ENCODE results near the gene SLC25A51.

Gene SLC25A51

GRCh38 chr9:37923118-37923795, 19.3 kb upstream of the SLC25A51 start:
- TF ChIP-seq TCF4 (CRISPR knock-in tag; IDR thresholded peaks at IDR 0.05; ENCODE audit: borderline replicate concordance) = no peak
- no peak for TF ChIP-seq OSR1 (CRISPR knock-in tag; IDR thresholded peaks at IDR 0.05)
- TF ChIP-seq POU6F1 (CRISPR knock-in tag; IDR thresholded peaks at IDR 0.05; ENCODE audit: borderline replicate concordance, low read depth) = no peak
- no peak for TF ChIP-seq ISL1 (CRISPR knock-in tag; IDR thresholded peaks at IDR 0.05)
- TF ChIP-seq TOX (CRISPR knock-in tag; IDR thresholded peaks at IDR 0.05; ENCODE audit: borderline replicate concordance) = no peak
- no peak for TF ChIP-seq ZNF70 (CRISPR knock-in tag; IDR thresholded peaks at IDR 0.05)
- ATAC-seq = no peak

GRCh38 chr9:37922363-37923117, 18.6 kb upstream of the SLC25A51 start:
- TF ChIP-seq SNAI2 (CRISPR knock-in tag; IDR thresholded peaks at IDR 0.05) (no peak), ZNF565 (CRISPR knock-in tag; conservative IDR thresholded peaks at IDR 0.05; ENCODE audit: low read depth) (no peak), ISL1 (CRISPR knock-in tag; IDR thresholded peaks at IDR 0.05) (no peak), OSR1 (CRISPR knock-in tag; IDR thresholded peaks at IDR 0.05) (no peak), TOX (CRISPR knock-in tag; IDR thresholded peaks at IDR 0.05; ENCODE audit: borderline replicate concordance) (no peak), CSDC2 (CRISPR knock-in tag; IDR thresholded peaks at IDR 0.05) (no peak), ZC3H10 (CRISPR knock-in tag; IDR thresholded peaks at IDR 0.05) (no peak), ZFP3 (CRISPR knock-in tag; IDR thresholded peaks at IDR 0.05) (no peak), RARB (CRISPR knock-in tag; IDR thresholded peaks at IDR 0.05) (no peak)
- TF ChIP-seq, protein P1, sequence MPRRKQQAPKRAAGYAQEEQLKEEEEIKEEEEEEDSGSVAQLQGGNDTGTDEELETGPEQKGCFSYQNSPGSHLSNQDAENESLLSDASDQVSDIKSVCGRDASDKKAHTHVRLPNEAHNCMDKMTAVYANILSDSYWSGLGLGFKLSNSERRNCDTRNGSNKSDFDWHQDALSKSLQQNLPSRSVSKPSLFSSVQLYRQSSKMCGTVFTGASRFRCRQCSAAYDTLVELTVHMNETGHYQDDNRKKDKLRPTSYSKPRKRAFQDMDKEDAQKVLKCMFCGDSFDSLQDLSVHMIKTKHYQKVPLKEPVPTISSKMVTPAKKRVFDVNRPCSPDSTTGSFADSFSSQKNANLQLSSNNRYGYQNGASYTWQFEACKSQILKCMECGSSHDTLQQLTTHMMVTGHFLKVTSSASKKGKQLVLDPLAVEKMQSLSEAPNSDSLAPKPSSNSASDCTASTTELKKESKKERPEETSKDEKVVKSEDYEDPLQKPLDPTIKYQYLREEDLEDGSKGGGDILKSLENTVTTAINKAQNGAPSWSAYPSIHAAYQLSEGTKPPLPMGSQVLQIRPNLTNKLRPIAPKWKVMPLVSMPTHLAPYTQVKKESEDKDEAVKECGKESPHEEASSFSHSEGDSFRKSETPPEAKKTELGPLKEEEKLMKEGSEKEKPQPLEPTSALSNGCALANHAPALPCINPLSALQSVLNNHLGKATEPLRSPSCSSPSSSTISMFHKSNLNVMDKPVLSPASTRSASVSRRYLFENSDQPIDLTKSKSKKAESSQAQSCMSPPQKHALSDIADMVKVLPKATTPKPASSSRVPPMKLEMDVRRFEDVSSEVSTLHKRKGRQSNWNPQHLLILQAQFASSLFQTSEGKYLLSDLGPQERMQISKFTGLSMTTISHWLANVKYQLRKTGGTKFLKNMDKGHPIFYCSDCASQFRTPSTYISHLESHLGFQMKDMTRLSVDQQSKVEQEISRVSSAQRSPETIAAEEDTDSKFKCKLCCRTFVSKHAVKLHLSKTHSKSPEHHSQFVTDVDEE (CRISPR knock-in tag; IDR thresholded peaks at IDR 0.05) = no peak
- no peak for ATAC-seq

DNA sequence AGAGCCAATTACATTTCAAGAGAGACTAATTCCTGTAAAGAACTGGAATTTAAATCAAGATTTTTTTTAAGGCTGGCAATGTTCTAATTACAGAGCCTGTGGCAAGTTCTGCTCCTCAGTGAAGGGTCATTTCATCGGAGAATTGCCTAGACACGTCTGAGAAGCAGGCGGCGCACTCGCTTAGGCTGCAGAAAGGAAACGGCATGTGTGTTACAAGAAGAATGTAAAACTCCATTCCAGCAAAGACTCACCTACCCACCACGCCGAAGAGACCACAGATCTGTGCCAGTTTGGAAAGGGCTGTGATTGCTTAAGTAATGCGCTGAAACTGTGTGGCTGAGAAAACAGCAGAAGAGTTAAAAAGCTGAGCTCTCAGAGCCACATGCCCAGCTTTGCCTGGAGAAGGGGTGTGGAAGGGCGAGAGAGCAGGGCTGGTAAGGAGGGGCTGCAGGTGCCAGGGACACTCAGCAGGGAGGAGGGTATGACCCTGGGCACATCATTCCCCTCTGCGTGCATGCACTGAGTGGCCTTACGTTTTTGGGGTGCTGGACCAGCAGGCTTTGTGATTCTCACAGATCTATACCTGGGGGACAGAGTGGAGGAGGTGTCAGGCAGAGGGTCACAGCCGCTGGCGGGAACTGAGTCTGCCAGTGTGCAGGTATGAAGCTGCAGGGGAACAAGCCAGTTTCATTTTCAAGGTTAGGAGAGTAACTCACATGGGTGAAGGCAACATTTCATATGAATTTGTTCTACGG, 17.8 kb upstream of the SLC25A51 start:
- TF ChIP-seq ZFP30 (CRISPR knock-in tag; IDR thresholded peaks at IDR 0.05) (no peak), ZNF565 (CRISPR knock-in tag; conservative IDR thresholded peaks at IDR 0.05; ENCODE audit: low read depth) (no peak), BACH2 (CRISPR knock-in tag; IDR thresholded peaks at IDR 0.05; ENCODE audit: borderline replicate concordance) (no peak), ZNF70 (CRISPR knock-in tag; IDR thresholded peaks at IDR 0.05) (no peak), ZNF8 (CRISPR knock-in tag; IDR thresholded peaks at IDR 0.05) (no peak), TCF4 (CRISPR knock-in tag; IDR thresholded peaks at IDR 0.05; ENCODE audit: borderline replicate concordance) (no peak), ZFP3 (CRISPR knock-in tag; IDR thresholded peaks at IDR 0.05) (no peak), POU6F1 (CRISPR knock-in tag; IDR thresholded peaks at IDR 0.05; ENCODE audit: borderline replicate concordance, low read depth) (no peak)
- no peak for ATAC-seq

- no peak for ATAC-seq
- TF ChIP-seq ZFP3 (CRISPR knock-in tag; IDR thresholded peaks at IDR 0.05) (no peak), PPARA (CRISPR knock-in tag; IDR thresholded peaks at IDR 0.05; ENCODE audit: borderline replicate concordance) (no peak), ZNF565 (CRISPR knock-in tag; conservative IDR thresholded peaks at IDR 0.05; ENCODE audit: low read depth) (no peak), ARNTL (CRISPR knock-in tag; IDR thresholded peaks at IDR 0.05; ENCODE audit: borderline replicate concordance, low read depth) (no peak), PATZ1 (CRISPR knock-in tag; IDR thresholded peaks at IDR 0.05; ENCODE audit: borderline replicate concordance) (no peak), ZNF70 (CRISPR knock-in tag; IDR thresholded peaks at IDR 0.05) (no peak), RARB (CRISPR knock-in tag; IDR thresholded peaks at IDR 0.05) (no peak), OSR1 (CRISPR knock-in tag; IDR thresholded peaks at IDR 0.05) (no peak), ESRRG (CRISPR knock-in tag; IDR thresholded peaks at IDR 0.05) (no peak), GLIS3 (CRISPR knock-in tag; IDR thresholded peaks at IDR 0.05) (no peak), CSRNP3 (CRISPR knock-in tag; IDR thresholded peaks at IDR 0.05) (no peak), TOX (CRISPR knock-in tag; IDR thresholded peaks at IDR 0.05; ENCODE audit: borderline replicate concordance) (no peak), CSDC2 (CRISPR knock-in tag; IDR thresholded peaks at IDR 0.05) (no peak), CREB5 (CRISPR knock-in tag; IDR thresholded peaks at IDR 0.05; ENCODE audit: low read depth) (no peak)
These were observed 17.2 kb upstream of the SLC25A51 start for GRCh38 chr9:37921168-37921510.

All from SK-N-SH treated with all-trans-retinoic acid at 6 μM for 48 hours (cell line).